CD4-positive, alpha-beta T cell treated with Interleukin-6 for 4 hours (primary cell): ENCODE results near the gene TOP2A.

ENCODE experiments used
- DNase-seq: peaks from one replicate; pipeline ENCODE4 v3.0.0-alpha.2; 2020; ENCODE audit warnings: mixed read lengths

Gene TOP2A

GRCh38 chr17:40356990-40357881 is 60.5 kb downstream of the TOP2A start:
- no peak for DNase-seq

GRCh38 chr17:40355804-40356758 is 61.6 kb downstream of the TOP2A start:
- DNase-seq: no peak

GRCh38 chr17:40355123-40355803 is 62.4 kb downstream of the TOP2A start:
- peak; percentile 80 for DNase-seq

GRCh38 chr17:40354221-40355122 is 63.2 kb downstream of the TOP2A start:
- no peak for DNase-seq

- no peak for DNase-seq
These were observed 64.8 kb downstream of the TOP2A start for GRCh38 chr17:40352779-40353394.

- DNase-seq: no peak
These were observed 65.4 kb downstream of the TOP2A start for GRCh38 chr17:40352237-40352778.

- no peak for DNase-seq
These were observed 66.1 kb downstream of the TOP2A start for GRCh38 chr17:40351359-40352236.

- no peak for DNase-seq
These were observed 66.9 kb downstream of the TOP2A start for GRCh38 chr17:40350689-40351358.

- no peak for DNase-seq
These were observed 67.6 kb downstream of the TOP2A start for GRCh38 chr17:40349895-40350688.

GRCh38 chr17:40349477-40349894 is 68.2 kb downstream of the TOP2A start:
- no peak for DNase-seq

GRCh38 chr17:40348562-40349476 is 68.9 kb downstream of the TOP2A start:
- no peak for DNase-seq

- no peak for DNase-seq
These were observed 69.6 kb downstream of the TOP2A start for GRCh38 chr17:40348136-40348504.

- DNase-seq: peak; percentile 26
These were observed 70.2 kb downstream of the TOP2A start for GRCh38 chr17:40347319-40348135.

GRCh38 chr17:40346765-40347158 is 70.9 kb downstream of the TOP2A start:
- peak; percentile 46 for DNase-seq

- DNase-seq: no peak
These were observed 71.5 kb downstream of the TOP2A start for GRCh38 chr17:40345994-40346764.
